Trophoblast cell (in vitro differentiated cells and primary cell): Measurements from ENCODE around the gene RPL41.

Experiments used
- DNase-seq, 2 donors: peaks; one replicate each; pipeline ENCODE4 v3.0.0-alpha.2; 2016
- H2AFZ ChIP-seq: 2 replicates; pipeline ENCODE4 v1.6.1; 2013; ENCODE audit warnings: low read length, moderate library complexity, mild to moderate bottlenecking; ENCODE audit not compliant: insufficient read depth, poor library complexity
- H2AK5ac ChIP-seq: 2 replicates; pipeline ENCODE4 v1.6.1; 2013; ENCODE audit warnings: mild to moderate bottlenecking, low read length
- H2BK120ac ChIP-seq: 2 replicates; pipeline ENCODE4 v1.6.1; 2013; ENCODE audit warnings: low read length, mild to moderate bottlenecking, moderate library complexity; ENCODE audit not compliant: insufficient read depth, poor library complexity
- H2BK12ac ChIP-seq: 2 replicates; pipeline ENCODE4 v1.6.1; 2013; ENCODE audit warnings: mild to moderate bottlenecking, low read length, moderate library complexity
- H2BK5ac ChIP-seq: 2 replicates; pipeline ENCODE4 v1.6.1; 2013; ENCODE audit warnings: low read length, low read depth, moderate library complexity, mild to moderate bottlenecking; ENCODE audit not compliant: poor library complexity
- H3K14ac ChIP-seq: 2 replicates; pipeline ENCODE4 v1.6.1; 2013; ENCODE audit warnings: mild to moderate bottlenecking, low read length
- H3K18ac ChIP-seq: 2 replicates; pipeline ENCODE4 v1.6.1; 2013; ENCODE audit warnings: mild to moderate bottlenecking, low read length
- H3K23ac ChIP-seq: 2 replicates; pipeline ENCODE4 v1.6.1; 2013; ENCODE audit warnings: low read length
- H3K27ac ChIP-seq: 2 replicates; pipeline ENCODE4 v1.5.1; 2013; ENCODE audit warnings: low read depth, mild to moderate bottlenecking, inconsistent platforms, low read length, moderate library complexity
- H3K27me3 ChIP-seq: 2 replicates; pipeline ENCODE4 v1.6.1; 2013; ENCODE audit warnings: inconsistent platforms, mild to moderate bottlenecking, low read length, moderate library complexity; ENCODE audit not compliant: insufficient read depth
- H3K36me3 ChIP-seq, 2 experiments: 1 replicate in 1 of 2; 2 replicates in 1 of 2; pipeline ENCODE4 v1.6.1; 2013; ENCODE audit warnings: low read length in 2 of 2, mild to moderate bottlenecking in 2 of 2, moderate library complexity in 1 of 2; ENCODE audit not compliant: insufficient read depth in 2 of 2, control insufficient read depth in 1 of 2
- H3K4ac ChIP-seq: 2 replicates; pipeline ENCODE4 v1.6.1; 2013; ENCODE audit warnings: low read depth, mild to moderate bottlenecking, low read length, moderate library complexity
- H3K4me1 ChIP-seq, 2 experiments: 1 replicate in 1 of 2; 2 replicates in 1 of 2; pipeline ENCODE4 v1.6.1; 2013; ENCODE audit warnings: low read length in 2 of 2, mild to moderate bottlenecking in 2 of 2, moderate library complexity in 1 of 2; ENCODE audit not compliant: insufficient read depth in 2 of 2, control insufficient read depth in 1 of 2
- H3K4me2 ChIP-seq: 2 replicates; pipeline ENCODE4 v1.6.1; 2013; ENCODE audit warnings: inconsistent platforms, mild to moderate bottlenecking, low read length, moderate library complexity
- H3K4me3 ChIP-seq: 2 replicates; pipeline ENCODE4 v1.5.1; 2013; ENCODE audit warnings: mild to moderate bottlenecking, low read depth, low read length, inconsistent platforms
- H3K79me1 ChIP-seq: one replicate; pipeline ENCODE4 v1.6.1; 2013; ENCODE audit warnings: low read length
- H3K79me2 ChIP-seq: 2 replicates; pipeline ENCODE4 v1.6.1; 2013; ENCODE audit warnings: low read length, mild to moderate bottlenecking; ENCODE audit not compliant: control insufficient read depth, insufficient read depth, poor library complexity
- H3K9ac ChIP-seq: 2 replicates; pipeline ENCODE4 v1.6.1; 2013; ENCODE audit warnings: mild to moderate bottlenecking, low read length
- H3K9me3 ChIP-seq: 2 replicates; pipeline ENCODE4 v1.6.1; 2013; ENCODE audit warnings: low read depth, mild to moderate bottlenecking, control low read depth, inconsistent platforms, low read length; ENCODE audit not compliant: insufficient read depth
- H4K12ac ChIP-seq: 2 replicates; pipeline ENCODE4 v1.6.1; 2013; ENCODE audit warnings: low read depth, mild to moderate bottlenecking, low read length, moderate library complexity
- H4K8ac ChIP-seq: 2 replicates; pipeline ENCODE4 v1.6.1; 2013; ENCODE audit warnings: low read depth, mild to moderate bottlenecking, low read length, moderate library complexity
- H4K91ac ChIP-seq: one replicate; pipeline ENCODE4 v1.6.1; 2013; ENCODE audit warnings: low read depth, mild to moderate bottlenecking, low read length, moderate library complexity
- WGBS: extraction: QIAGEN DNeasy Blood & Tissue Kit; methylation state at CpG from one replicate; pipeline ENCODE4 v1.1.7; 2013; ENCODE audit warnings: missing lambda C conversion rate; ENCODE audit not compliant: insufficient read length, insufficient coverage; ENCODE audit errors: extremely low coverage; 5-methylcytosine and 5-hydroxymethylcytosine counted together

RPL41 gene

GRCh38 chr12:56157201-56158028 is 41.0 kb downstream of the RPL41 start:
- H2BK120ac ChIP-seq, result peak overlapping the region; percentile 24
- H3K27ac ChIP-seq, result peak overlapping the region; percentile 67
- no peak overlapping the region for H3K23ac ChIP-seq
- H3K79me1 ChIP-seq, result peaks cover 19% of the 10 kb centered on the region
- peaks cover 38 to 48% of the 10 kb centered on the region in 2 experiments for H3K36me3 ChIP-seq
- H4K8ac ChIP-seq, result peak overlapping the region; percentile 44
- H3K9me3 ChIP-seq, result peaks cover 4% of the 10 kb centered on the region
- H3K79me2 ChIP-seq, result peaks cover 19% of the 10 kb centered on the region
- peak overlapping the region; percentile 34 for H3K4ac ChIP-seq
- H3K9ac ChIP-seq, result peak overlapping the region; percentile 44
- H3K4me3 ChIP-seq, result peak overlapping the region; percentile 55
- H2BK5ac ChIP-seq, result peak overlapping the region; percentile 27
- no peak overlapping the region for H2AK5ac ChIP-seq
- no peak overlapping the region for H2BK12ac ChIP-seq
- peak overlapping the region; percentile 2 for H4K12ac ChIP-seq
- peaks cover 31 to 32% of the 10 kb centered on the region in 2 experiments for H3K4me1 ChIP-seq
- H3K27me3 ChIP-seq, result no peaks in the 10 kb centered on the region
- H3K14ac ChIP-seq, result peak overlapping the region; percentile 27
- H3K18ac ChIP-seq, result peak overlapping the region; percentile 28
- peak; percentile 93 to 95 for DNase-seq
- peak overlapping the region; percentile 50 for H4K91ac ChIP-seq
- H2AFZ ChIP-seq, result peak overlapping the region; percentile 26
- WGBS, result no CpG with 5 or more reads among the region's 45 CpGs
- peak overlapping the region; percentile 71 for H3K4me2 ChIP-seq

- WGBS, result no CpG with 5 or more reads among the region's 30 CpGs
- H3K4me1 ChIP-seq, result peaks cover 25 to 27% of the 10 kb centered on the region in 2 experiments
Measured at GRCh38 chr12:56158029-56158925, 41.8 kb downstream of the RPL41 start, which contains the start of gene MYL6. TSS of gene MYL6 (plus strand) at chr12:56158359. CDS start at chr12:56158402, 43 bp downstream.

GRCh38 chr12:56158926-56159461 is 42.6 kb downstream of the RPL41 start:
- H3K4me3 ChIP-seq, result peak overlapping the region; percentile 96
- H2BK5ac ChIP-seq, result peak overlapping the region; percentile 97
- no peak overlapping the region for H3K23ac ChIP-seq
- peaks cover 46 to 60% of the 10 kb centered on the region in 2 experiments for H3K36me3 ChIP-seq
- peak overlapping the region; percentile 83 for H3K4me2 ChIP-seq
- H2BK12ac ChIP-seq, result no peak overlapping the region
- peak overlapping the region; percentile 58 for H4K12ac ChIP-seq
- WGBS, result no CpG with 5 or more reads among the region's 6 CpGs
- peaks cover 19% of the 10 kb centered on the region for H3K79me2 ChIP-seq
- peak; percentile 57 to 63 for DNase-seq
- no peak overlapping the region for H2AFZ ChIP-seq
- peaks cover 4% of the 10 kb centered on the region for H3K9me3 ChIP-seq
- H4K91ac ChIP-seq, result peak overlapping the region; percentile 21
- H4K8ac ChIP-seq, result peak overlapping the region; percentile 95
- H3K27ac ChIP-seq, result peak overlapping the region; percentile 72
- H3K27me3 ChIP-seq, result no peaks in the 10 kb centered on the region
- peak overlapping the region; percentile 100 for H3K9ac ChIP-seq
- H3K79me1 ChIP-seq, result peaks cover 15% of the 10 kb centered on the region
- H3K4me1 ChIP-seq, result peaks cover 24 to 25% of the 10 kb centered on the region in 2 experiments
- H2AK5ac ChIP-seq, result peak overlapping the region; percentile 60
- peak overlapping the region; percentile 99 for H3K14ac ChIP-seq
- peak overlapping the region; percentile 100 for H3K4ac ChIP-seq
- no peak overlapping the region for H3K18ac ChIP-seq
- H2BK120ac ChIP-seq, result peak overlapping the region; percentile 92

More at GRCh38 chr12:56158029-56158925, 41.8 kb downstream of the RPL41 start, which contains the start of gene MYL6:
- peaks cover 19% of the 10 kb centered on the region for H3K79me2 ChIP-seq
- peak within 1 kb of the TSS; percentile 100 for H2AK5ac ChIP-seq
- peaks cover 40 to 53% of the 10 kb centered on the region in 2 experiments for H3K36me3 ChIP-seq
- peaks cover 15% of the 10 kb centered on the region for H3K79me1 ChIP-seq
- H4K8ac ChIP-seq, result peak within 1 kb of the TSS; percentile 95
- DNase-seq, result peak; percentile 97 to 99
- H3K18ac ChIP-seq, result peak within 1 kb of the TSS; percentile 98
- peak within 1 kb of the TSS; percentile 96 for H3K4me3 ChIP-seq
- no peak within 1 kb of the TSS for H2BK12ac ChIP-seq
- H2BK120ac ChIP-seq, result peak within 1 kb of the TSS; percentile 92
- H3K14ac ChIP-seq, result peak within 1 kb of the TSS; percentile 99
- H3K4me2 ChIP-seq, result peak within 1 kb of the TSS; percentile 83
- peak within 1 kb of the TSS; percentile 100 for H3K9ac ChIP-seq
- H3K4ac ChIP-seq, result peak within 1 kb of the TSS; percentile 100
- H4K12ac ChIP-seq, result peak within 1 kb of the TSS; percentile 95
- H2BK5ac ChIP-seq, result peak within 1 kb of the TSS; percentile 97
- peaks cover 4% of the 10 kb centered on the region for H3K9me3 ChIP-seq
- peak within 1 kb of the TSS; percentile 98 for H4K91ac ChIP-seq
- no peaks in the 10 kb centered on the region for H3K27me3 ChIP-seq
- H3K23ac ChIP-seq, result no peak within 1 kb of the TSS
- peak within 1 kb of the TSS; percentile 72 for H3K27ac ChIP-seq
- peak within 1 kb of the TSS; percentile 32 for H2AFZ ChIP-seq
